ENCODE data around the gene SPRR5. TPM values are rescaled to one million over a fixed set of nuclear protein-coding genes. Genes with fewer than 3 reads are reported as not detected.

SPRR5 gene
- total and polyA plus RNA-seq, 4 donors = not detected

DNA sequence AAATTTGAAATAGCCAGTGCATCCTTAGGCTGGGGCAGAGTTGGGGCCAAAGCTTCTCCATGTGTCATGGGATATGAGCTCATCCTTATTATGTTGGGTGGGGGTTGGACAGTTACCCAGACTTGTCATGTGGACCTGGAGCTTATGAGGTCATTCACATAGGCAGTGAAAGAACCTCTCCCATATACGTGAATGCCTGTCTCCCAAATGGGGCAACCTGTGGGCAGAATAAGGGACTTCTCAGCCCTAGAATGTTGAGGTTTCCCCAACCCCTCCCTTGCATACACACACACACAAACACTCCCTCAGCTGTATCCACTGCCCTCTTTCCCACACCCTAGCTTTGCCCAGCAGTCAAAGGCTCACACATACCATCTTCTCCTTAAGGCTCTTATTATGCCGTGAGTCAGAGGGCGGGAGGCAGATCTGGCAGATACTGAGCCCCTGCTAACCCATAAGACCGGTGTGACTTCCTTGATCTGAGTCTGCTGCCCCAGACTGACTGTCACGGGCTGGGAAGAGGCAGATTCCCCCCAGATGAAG is 40.9 kb upstream of the SPRR5 start:
- H3K36me3 ChIP-seq (ENCODE audit: control insufficient read depth in 4 of 4, insufficient read depth in 3 of 4, low read depth in 1 of 4, low read length in 3 of 4) = no peaks in the 10 kb centered on the region
- no peak for TF ChIP-seq TAF1 (conservative IDR thresholded peaks at IDR 0.05)
- TF ChIP-seq FOXA1 (IDR thresholded peaks at IDR 0.05) = no peak
- no peak overlapping the region for H3K27ac ChIP-seq (ENCODE audit: low read depth in 1 of 2, low read length in 2 of 2)
- no peak overlapping the region for H3K9ac ChIP-seq (ENCODE audit: low read depth in 1 of 2, low read length in 2 of 2)
- WGBS = 55% methylated on average over 5 of the region's 5 CpGs
- no peak overlapping the region for H3K4me3 ChIP-seq (ENCODE audit: low read depth in 1 of 3, low read length in 3 of 3)
- H3K9me3 ChIP-seq (ENCODE audit: control insufficient read depth in 4 of 4, low read length in 3 of 4) = no peaks in the 10 kb centered on the region
- H3K4me1 ChIP-seq (ENCODE audit: control insufficient read depth in 4 of 4, insufficient read depth in 4 of 4, low read length in 3 of 4) = no peaks in the 10 kb centered on the region
- no peaks in the 10 kb centered on the region for H3K27me3 ChIP-seq (ENCODE audit: control insufficient read depth in 4 of 4, insufficient read depth in 4 of 4, low read length in 3 of 4)
- no peak for DNase-seq (ENCODE audit: low spot score)

- Histone ChIP-seq H3K4me1 (ENCODE audit: control insufficient read depth in 4 of 4, insufficient read depth in 4 of 4, low read length in 3 of 4) (no peaks in the 10 kb centered on the region), H3K36me3 (ENCODE audit: control insufficient read depth in 4 of 4, insufficient read depth in 3 of 4, low read depth in 1 of 4, low read length in 3 of 4) (no peaks in the 10 kb centered on the region), H3K4me3 (ENCODE audit: low read depth in 1 of 3, low read length in 3 of 3) (no peak within 1 kb of the TSS), H3K9ac (ENCODE audit: low read depth in 1 of 2, low read length in 2 of 2) (no peak within 1 kb of the TSS), H3K27ac (ENCODE audit: low read depth in 1 of 2, low read length in 2 of 2) (no peak within 1 kb of the TSS), H3K27me3 (ENCODE audit: control insufficient read depth in 4 of 4, insufficient read depth in 4 of 4, low read length in 3 of 4) (no peaks in the 10 kb centered on the region), H3K9me3 (ENCODE audit: control insufficient read depth in 4 of 4, low read length in 3 of 4) (no peaks in the 10 kb centered on the region)
- WGBS = 79% methylated on average over 4 of the region's 4 CpGs
- DNase-seq (ENCODE audit: low spot score) = no peak
- no peak for TF ChIP-seq MAX (IDR thresholded peaks at IDR 0.05)
- no peak for TF ChIP-seq HNF4A (conservative IDR thresholded peaks at IDR 0.05)
- no peak for TF ChIP-seq JUND (IDR thresholded peaks at IDR 0.05)
- no peak for TF ChIP-seq GABPA (IDR thresholded peaks at IDR 0.05 in 1 of 2, conservative IDR thresholded peaks at IDR 0.05 in 1 of 2)
- no peak for TF ChIP-seq YY1 (IDR thresholded peaks at IDR 0.05)
- TF ChIP-seq NR2F2 (IDR thresholded peaks at IDR 0.05) = no peak
- no peak for TF ChIP-seq HNF4G (IDR thresholded peaks at IDR 0.05)
- TF ChIP-seq ATF3 (IDR thresholded peaks at IDR 0.05) = no peak
- no peak for TF ChIP-seq CTCF (IDR thresholded peaks at IDR 0.05; ENCODE audit: low read depth, low read length, missing input control)
- no peak for TF ChIP-seq FOXA1 (IDR thresholded peaks at IDR 0.05)
- no peak for TF ChIP-seq TAF1 (conservative IDR thresholded peaks at IDR 0.05)
- TF ChIP-seq, protein P1, sequence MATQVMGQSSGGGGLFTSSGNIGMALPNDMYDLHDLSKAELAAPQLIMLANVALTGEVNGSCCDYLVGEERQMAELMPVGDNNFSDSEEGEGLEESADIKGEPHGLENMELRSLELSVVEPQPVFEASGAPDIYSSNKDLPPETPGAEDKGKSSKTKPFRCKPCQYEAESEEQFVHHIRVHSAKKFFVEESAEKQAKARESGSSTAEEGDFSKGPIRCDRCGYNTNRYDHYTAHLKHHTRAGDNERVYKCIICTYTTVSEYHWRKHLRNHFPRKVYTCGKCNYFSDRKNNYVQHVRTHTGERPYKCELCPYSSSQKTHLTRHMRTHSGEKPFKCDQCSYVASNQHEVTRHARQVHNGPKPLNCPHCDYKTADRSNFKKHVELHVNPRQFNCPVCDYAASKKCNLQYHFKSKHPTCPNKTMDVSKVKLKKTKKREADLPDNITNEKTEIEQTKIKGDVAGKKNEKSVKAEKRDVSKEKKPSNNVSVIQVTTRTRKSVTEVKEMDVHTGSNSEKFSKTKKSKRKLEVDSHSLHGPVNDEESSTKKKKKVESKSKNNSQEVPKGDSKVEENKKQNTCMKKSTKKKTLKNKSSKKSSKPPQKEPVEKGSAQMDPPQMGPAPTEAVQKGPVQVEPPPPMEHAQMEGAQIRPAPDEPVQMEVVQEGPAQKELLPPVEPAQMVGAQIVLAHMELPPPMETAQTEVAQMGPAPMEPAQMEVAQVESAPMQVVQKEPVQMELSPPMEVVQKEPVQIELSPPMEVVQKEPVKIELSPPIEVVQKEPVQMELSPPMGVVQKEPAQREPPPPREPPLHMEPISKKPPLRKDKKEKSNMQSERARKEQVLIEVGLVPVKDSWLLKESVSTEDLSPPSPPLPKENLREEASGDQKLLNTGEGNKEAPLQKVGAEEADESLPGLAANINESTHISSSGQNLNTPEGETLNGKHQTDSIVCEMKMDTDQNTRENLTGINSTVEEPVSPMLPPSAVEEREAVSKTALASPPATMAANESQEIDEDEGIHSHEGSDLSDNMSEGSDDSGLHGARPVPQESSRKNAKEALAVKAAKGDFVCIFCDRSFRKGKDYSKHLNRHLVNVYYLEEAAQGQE (IDR thresholded peaks at IDR 0.05) = no peak
- TF ChIP-seq RXRA (IDR thresholded peaks at IDR 0.05) = no peak
- TF ChIP-seq ZBTB33 (IDR thresholded peaks at IDR 0.05) = no peak
- no peak for TF ChIP-seq FOXA2 (IDR thresholded peaks at IDR 0.05)
- no peak for TF ChIP-seq RAD21 (IDR thresholded peaks at IDR 0.05)
- TF ChIP-seq EGR1 (IDR thresholded peaks at IDR 0.05; ENCODE audit: low read depth in 2 of 2) = no peak
- TF ChIP-seq SP1 (IDR thresholded peaks at IDR 0.05) = no peak
Observed at GRCh38 chr1:152907686-152908601, 39.1 kb upstream of the SPRR5 start, which contains the start of gene IVL. TSS of gene IVL (plus strand) at chr1:152908546. CDS start at chr1:152909798, 1,252 bp downstream.

All from liver (tissue), 9 donors.